Kidney tubule cell (primary cell): Measurements from ENCODE around the gene TP73.
"Not testable (repeated sequence)": the region's sequence is repeated elsewhere in the genome, so short reads cannot be mapped to it uniquely, and the experiment has no call there.

Source experiments
- DNase-seq: peaks from one replicate; pipeline ENCODE4 v3.0.0-alpha.2; 2018; ENCODE audit warnings: low spot score

Gene TP73

DNA sequence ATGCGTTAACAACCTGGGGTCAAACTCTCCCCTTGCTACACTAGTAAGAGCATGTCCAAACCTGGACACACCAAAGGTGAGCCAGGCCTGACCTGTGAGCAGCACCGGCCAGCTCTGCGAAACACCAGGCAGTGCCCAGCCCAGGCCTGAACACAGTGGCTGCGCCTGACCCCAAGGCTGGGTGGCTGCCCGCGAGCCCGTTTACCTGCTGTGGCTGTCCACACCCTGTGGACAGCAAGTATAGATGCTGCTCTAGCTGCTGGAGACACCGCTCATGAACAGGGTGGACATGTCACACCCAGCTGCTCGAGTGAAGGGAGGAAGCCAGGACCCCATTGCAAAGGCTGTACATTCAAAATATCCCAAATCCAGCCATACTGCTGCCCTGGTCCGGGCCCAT is 92.3 kb downstream of the TP73 start:
- no peak for DNase-seq

DNA sequence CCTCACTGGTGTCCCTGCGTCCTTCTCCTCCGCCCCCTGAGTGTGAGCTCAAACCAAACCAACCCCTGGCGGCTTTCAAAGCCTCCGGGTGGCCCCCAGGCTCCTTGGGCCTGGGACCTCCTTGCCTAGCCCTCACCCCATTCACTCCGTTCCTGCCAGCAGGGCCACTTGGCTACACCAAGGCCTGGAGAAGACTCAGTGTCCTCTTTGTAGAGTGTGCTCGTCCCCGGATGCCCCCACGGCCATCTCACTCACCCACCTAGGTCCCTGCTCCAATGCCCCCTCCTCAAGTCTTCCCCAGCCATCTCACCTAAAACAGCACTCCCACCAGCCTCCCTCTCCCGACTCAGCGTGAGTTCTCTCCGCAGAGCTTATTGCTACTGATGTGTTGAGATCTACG is 92.8 kb downstream of the TP73 start:
- no peak for DNase-seq

DNA sequence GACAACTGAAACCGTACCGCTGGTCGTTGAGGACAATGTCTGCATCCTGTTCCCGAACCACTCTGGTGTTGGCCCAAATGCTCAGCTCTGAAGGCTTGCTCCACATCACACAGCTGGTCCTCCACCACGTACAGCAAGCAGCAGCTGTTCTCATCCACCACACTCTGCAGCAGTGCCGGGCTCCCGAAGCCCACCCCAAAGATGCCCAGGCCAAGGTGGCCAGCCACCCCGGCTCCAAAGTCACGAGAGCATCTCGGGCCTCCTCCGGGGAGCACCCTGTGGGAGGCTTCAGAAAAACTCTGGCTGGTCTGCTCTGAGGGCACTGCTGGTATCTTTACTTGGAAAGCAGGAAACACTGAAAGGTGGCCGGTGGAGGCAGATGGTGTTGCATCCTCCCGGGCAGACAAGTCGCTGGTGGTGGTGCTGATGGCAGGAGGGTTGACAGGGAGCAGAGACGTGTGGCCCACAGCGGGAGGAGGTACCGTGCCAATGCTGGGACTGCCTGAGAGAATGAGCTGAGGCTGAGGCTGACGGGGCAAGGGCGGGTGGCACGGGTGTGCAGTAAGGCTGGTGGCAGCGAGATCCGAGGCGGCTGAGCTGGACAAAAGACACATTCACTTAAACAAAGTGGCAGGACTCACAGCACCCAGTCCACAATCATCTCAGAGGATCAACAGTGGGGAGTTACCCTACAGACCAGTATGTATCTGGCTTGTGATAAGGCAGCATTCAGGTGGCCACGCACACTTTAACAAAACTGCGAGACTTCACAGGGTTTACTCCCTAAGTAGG is 93.5 kb downstream of the TP73 start:
- no peak for DNase-seq

DNA sequence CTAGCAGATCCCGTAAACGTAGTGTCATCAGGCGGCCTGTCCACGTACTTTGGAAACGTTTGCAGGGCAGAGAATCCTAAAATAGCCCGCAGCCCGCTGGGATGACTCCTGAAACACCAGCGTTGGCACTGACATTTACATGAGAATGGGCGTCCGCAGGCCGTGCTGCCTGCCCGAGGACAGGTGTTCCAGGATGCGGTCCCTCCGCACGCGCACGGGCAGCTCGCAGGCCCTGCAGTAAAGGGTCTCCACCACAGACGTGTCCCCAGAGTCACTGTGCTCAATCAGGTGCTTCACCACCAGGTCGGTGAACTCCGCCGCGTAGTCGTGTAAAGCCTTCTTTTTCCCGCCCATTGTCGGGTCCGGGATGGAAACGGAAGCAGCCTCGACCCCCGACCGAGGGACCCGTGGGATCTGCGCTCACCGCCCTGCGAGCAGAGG is 94.1 kb downstream of the TP73 start:
- DNase-seq = no peak

DNA sequence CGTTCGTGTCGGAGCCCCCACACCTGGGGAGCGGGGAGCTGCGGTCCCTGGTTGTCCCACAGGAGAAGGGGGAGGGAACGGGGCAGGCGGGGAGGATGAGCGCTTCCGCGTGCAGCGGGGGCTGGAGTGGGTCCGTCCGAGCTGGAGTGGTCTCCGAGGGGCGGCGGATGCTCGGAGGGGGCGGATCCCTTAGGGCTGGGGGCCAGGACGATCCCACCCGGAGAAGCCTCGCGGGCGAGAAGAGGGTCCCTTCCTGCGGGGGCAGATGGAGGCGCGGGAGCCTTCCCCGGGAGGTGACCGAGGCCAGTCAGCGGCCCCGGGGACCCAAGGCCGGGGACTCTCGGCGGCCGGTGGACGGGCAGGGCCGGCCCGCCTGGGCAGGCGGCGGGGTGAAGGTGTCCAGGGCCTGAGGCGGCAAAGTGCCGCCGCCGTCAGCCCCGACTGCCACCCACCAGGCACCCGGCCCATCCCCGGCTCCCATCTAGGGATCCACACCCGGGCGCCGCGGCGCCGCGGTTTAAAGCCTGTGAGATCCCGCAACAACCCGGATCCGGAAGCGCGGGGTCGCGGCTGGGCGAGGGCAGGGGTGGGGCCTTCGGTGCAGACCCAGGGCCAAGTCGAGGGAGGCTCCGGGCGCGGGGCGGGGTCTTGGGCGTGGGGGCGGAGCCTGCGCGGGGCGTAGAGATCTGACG is 94.7 kb downstream of the TP73 start:
- peak; percentile 82 for DNase-seq

DNA sequence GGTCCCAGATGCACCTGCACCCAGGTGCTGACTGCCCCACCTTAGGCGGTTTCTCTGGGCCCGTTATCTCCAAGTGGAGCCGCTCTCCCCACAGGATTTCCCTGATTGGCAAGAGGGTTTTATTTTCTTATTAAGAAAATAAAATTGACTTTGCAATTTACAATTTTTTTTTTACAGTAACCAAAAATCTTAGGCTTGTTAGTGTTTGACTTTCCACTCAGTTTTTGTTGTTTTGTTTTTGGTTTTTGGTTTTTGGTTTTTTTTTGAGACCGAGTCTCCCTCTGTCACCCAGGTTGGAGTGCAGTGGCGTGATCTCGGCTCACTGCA is 95.2 kb downstream of the TP73 start:
- no peak for DNase-seq

DNA sequence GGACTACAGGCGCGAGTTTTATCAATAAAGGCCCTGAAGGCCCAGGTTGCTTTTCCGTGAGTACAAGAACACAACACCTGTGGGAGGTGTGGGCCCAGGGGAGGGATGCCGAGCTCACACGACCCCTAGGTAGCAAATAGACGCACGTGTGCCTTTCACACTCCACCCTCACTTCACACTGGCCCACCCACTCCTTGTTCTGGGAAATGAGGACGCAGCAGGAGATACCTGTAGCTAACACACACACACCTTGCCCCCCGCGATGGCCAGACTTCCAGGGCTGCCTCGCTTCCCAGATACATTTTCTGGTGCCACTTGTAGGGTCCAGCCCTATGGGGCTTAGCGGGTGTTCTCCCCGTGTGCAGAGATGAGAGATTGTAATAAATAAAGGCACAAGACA is 95.6 kb downstream of the TP73 start:
- DNase-seq = no peak

DNA sequence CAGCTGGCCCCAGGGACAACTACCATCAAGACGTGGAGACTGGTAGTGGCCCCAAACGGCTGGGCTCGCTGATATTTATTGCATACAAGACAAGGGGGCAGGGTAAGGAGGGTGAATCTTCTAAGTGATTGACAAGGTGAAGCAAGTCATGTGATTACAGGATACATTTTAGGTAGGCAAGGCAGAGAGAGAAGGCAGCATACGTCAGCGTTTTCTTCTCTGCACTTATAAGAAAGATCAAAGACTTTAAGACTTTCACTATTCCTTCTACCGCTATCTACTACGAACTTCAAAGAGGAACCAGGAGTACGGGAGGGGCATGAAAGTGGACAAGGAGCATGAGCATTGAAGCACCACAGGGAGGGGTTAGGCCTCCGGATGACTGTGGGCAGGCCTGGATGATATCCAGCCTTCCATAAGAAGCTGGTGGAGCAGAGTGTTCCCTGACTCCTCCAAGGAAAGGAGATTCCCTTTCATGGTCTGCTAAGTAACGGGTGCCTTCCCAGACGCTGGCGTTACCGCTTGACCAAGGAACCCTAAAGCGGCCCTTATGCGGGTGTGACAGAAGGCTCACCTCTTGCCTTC is 96.1 kb downstream of the TP73 start:
- DNase-seq = not testable (repeated sequence)

DNA sequence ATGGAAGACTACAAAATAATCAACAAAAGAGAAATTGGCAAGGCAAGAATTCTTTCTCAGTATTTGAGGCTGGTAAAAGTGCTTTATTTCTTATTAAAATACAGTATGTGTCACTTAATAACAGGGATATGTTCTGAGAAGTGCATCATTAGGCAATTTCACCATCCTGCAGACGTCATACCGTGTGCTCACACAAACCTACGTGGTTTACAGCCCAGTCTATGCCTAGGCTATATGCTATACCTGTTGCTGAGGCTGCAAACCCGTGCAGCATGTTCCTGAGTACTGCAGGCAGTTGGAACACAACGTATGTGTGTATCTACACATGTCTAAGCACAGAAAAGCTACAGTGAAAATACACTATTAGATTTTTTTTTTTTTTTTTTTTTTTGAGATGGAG is 97.2 kb downstream of the TP73 start:
- DNase-seq = no peak

DNA sequence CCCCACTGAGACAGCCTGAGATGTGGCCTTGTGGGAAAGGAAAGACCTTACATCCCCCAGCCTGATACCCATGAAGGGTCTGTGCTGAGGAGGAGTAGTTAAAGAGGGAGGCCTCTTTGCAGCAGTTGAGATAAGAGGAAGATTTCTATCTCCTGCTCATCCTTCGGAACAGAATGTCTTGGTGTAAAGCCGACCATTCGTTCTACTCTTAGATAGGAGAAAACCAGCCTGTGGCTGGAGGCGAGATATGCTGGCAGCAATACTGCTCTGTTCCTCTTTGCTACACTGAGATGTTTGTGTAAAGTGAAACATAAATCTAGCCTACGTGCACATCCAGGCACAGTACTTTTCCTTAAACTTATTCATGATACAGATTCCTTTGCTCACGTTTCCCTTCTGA is 98.4 kb downstream of the TP73 start:
- no peak for DNase-seq

DNA sequence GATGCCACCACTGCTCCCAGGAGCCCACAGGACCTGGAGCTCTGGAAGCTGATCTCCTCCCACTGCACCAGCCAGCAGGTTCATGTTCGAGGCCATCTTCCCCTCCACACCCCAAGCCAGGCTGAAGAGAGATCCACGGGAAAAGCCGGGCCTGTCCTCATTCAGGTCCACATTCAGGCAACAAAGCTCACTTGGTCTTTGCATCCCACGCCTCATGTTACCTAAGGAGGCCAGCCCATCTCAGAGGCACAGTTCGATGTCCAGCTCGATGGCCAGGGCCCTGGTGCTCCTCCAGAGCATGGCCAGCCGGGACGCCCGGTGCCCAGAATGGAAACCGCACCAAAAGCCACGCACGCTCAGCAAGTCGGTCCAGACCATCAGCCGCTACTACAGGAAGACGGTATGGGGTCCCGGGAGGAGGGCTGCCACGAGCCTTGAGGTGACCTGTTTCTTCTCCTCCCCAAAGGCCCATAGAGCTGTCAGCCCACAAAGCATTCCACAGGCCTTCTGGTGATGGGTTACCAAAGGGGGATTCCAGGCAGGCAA is 100.2 kb downstream of the TP73 start, which contains the start of gene CCDC27:
TSS of gene CCDC27 (plus strand) at position 51 of the 546 bp plus-strand sequence. CDS start at position 83, 32 bp downstream.
- DNase-seq = no peak

DNA sequence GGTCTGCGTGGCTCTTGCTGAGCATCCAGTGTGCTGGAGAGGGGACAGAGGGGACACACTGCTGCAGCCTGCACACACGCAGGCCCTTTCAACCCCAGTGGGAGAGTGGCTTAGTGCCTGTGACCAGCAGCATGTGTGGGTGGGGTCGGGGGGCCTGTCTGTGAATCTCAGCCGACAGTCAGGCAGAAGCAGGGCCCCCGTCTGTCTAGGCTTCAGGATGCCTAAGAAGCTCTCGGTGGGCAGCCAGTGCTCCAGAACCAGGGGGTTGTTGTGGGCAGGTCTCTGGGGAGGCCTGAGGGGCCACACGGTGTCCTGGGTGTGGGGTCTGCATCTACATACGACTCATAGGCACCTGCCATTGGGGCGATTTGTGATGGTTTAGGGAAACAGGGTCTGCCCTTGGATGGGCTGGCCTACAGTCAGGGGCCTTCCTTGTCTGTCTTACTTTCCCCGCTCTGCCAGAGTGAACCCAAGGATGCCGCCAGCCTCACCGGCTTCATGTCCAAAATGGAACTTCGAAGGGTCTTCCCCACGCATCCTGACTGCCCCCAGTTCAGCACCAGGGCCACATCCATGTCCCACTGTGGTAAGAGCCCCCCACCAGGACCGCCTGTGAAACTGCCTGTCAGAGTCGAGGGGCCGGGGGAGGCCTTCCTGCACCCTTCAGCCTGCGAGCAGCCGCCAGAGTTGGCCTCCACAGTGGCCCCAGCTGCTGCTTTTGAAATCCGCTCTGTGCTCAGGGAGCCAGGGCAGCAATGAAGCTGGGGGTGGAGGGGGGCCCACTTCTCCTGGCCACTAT is 101.5 kb downstream of the TP73 start:
- no peak for DNase-seq

DNA sequence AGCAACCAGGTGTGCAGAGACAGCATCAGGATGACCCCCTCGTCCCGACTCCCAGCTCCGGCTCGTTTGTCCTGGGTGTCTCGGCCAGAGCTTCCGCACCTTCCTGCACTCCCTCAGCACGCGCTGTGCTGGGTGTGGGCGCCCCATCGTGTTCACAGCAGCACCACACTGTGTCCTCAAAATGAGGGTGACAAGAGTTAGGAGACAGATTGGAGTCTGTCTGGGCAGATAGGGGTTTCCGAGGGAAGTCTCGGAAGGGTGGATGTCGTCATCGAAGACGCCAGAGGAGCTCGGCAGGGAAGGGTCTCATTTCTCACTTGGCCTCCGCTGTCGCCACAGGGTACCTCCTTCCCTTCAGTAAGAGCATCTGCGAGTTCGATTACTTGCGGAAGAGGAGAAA is 104.1 kb downstream of the TP73 start:
- DNase-seq = no peak

DNA sequence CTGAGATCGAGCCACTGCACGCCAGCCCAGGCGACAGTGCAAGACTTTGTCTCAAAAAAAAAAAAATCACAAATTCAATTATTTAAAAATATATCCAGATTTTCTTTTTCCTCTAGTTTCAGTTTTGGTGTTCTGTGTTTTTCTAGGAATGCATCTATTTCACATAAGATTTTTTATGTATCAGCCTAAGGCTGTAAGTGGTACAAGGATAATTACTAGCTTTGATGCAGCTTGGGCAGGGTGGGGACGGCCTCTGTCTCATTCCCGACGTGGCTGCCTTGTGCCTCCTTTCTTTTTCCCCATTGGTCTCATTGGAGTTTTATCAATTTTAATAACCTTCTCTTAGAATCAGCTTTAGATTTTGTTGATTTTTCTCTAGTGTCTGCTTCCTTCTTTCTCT is 106.8 kb downstream of the TP73 start:
- DNase-seq = no peak

DNA sequence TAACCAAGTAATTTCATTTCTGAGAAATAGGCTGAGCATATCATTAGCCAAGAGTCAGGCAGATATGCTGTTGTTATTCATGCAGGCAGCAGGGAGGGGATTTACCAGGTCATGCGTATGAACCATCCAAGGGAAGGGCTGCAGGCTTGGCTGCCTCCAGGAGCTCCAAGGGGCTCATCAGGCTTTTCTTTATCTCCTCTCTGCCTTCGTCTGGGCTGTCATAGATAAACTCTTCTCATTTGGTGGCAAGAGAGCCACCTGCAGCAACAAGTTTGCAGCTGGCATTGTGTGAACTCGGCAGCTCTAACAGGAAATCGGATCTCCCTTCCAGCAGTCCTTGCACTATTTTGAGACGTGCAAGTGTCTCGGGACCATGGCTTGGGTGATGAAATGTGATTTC is 107.5 kb downstream of the TP73 start:
- no peak for DNase-seq

DNA sequence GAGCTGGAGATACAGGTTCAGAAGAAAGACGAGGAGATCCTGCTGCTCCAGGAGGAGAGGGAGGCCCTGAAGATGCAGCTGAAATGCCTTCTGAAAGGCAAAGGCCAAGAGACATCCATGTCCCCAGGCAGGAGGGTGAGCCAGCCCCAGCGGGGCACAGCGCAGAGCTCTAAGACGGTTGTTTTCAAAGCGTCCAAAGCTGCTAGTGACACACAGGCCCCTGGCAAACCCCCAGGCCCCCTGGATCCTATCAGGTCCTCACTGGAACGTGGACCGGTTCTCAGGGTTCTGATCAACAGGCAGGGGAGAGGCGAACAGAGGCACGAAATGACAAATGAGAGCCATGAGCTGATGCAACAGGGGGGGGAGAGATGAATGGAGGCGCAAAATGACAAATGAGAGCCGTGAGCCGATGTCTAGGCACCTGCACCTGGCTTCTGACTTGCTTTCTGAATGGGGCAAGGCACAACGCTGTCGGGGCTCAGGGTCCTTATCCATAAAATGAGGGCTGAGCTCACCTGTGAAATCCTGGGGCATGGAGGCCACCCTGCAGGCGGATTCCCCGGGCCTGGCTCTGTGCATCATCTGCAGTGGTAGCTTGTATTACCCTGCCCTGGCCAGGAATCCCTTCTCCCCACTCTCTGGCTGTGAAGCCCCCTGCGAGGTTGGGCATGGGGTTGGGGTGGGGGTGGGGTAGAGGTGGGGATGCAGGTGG is 109.1 kb downstream of the TP73 start:
- DNase-seq = no peak

DNA sequence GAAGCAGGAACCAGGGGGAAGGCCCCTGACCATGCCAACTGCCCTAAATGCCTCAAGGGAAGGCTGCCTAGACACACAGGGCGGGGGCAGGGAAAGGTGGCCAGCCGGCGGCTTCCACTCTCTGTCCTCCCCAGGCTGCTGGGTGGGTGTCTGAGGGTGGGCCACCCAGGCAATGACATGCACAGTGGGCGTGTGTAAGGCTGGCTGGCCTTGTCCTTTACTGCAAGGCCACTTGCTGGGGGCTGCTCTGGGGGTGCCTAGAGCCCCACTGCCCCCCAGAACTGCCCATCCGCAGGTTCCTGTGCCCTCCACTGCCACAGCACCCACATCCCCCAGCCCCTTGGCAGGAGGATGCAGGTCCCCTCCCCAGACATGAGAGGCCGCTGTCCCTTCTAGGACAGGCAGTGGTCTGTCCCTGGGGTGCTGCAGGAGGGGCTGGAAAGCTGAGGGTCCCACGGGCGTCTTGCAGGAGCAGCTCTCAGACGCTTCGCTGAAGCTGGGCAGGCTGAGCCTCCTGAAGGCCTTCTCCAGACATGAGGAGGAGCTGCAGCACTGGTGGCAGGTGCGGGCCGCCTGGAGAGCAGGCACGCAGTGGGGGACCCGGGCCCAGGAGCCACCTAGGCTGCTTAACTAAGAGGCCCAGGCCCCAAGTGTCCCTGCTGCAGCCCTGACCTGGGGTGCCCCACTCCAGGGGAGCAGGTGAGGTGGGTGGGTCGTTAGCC is 110.0 kb downstream of the TP73 start:
- DNase-seq = no peak

DNA sequence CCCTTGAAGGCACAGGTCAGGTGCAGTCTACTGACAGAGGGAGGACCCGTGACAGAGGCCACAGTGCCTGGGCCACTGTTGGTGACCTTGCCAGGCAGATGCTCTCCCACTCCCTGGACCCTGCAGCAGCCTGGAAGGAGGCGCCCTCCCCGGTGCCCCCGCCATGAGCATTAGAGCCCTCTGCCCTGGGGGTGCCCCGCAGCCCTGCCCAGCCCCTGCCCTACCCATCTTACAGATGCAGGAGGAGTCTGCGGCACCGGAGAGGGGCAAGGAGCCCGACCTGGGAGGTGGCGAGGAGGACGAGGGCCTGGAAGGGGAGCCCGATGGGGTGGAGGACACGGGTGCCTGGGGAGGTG is 110.5 kb downstream of the TP73 start:
- DNase-seq = no peak

DNA sequence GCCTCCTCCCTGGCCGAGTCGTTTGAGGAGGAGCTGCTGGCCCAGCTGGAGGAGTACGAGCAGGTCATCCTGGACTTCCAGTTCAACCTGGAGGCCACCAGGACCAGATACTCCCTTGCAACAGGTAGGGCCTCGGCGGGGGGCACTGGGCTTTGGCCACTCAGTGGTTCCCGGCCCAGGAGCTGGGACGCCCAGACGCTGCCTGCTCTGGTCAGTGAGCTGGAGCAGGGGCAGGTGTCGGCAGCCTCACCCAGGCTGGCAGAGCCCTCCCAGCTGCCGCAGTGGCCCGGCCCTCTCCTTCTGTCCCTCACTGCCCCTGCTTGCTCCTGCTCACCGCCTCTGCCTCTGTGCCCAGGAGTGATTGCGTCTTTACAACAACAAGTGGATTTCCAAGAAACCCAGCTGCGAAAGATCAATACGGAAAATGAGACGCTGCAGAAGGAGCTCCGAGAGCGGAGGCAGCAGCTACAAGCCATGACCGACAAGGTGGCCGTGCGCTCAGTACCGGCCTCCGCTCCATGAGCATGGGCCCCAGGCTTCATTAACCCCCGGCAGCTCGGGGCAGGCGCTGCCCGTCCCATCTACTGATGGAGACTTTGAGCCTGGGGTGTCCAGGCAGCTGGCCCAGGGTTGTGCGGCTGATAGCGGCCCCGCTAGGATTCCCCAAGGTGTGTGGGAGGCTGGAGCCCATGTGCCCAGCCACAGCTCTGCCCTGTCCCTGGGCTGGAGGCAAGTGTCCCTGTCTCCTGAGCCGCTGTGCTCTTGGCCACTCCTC is 111.2 kb downstream of the TP73 start:
- DNase-seq = no peak

DNA sequence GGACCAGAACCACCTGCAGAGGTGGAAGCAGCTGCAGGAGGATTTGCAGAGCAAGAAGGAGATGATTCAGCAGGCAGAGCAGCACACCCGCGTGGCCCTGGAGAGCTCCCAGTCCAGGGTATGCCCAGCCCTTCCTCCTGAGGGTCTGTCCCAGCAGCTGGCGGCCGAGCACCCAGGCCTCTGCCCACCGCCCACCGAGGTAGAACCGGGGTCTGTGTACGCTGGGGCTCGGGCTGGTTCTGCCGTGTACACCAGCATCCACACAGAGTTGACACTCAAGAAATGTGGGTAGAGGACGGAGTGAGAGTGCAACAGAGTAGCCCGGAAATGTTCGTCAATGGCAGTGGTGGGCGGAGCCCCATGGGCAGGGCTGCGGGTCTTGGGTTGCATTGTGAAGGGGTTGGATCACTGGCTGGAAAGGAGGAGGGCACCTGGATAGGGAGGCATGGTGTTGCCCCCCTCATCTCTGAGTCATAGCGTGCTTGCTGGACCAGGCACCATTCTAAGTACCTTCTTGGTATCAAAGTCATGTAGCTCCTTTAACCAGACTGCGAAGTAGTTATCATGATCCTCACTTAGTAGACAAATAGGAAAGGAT is 115.1 kb downstream of the TP73 start:
- no peak for DNase-seq
